Panc1 (cell line): Measurements from ENCODE around the gene CA9. TPM values are rescaled to one million over a fixed set of nuclear protein-coding genes. Genes with fewer than 3 reads are reported as not detected.
A peak's percentile ranks its signal among the peaks of the same experiment; 100 is the strongest.

Experiments used
- ATAC-seq: fragments of 200-7000 bp; cut with Tn5 transposase; 2 replicates; pipeline ENCODE4 v1.9.1; 2020; ENCODE audit warnings: mild to moderate bottlenecking, moderate library complexity
- BruUV-seq: library from RNA; stranded (reverse); fragments of 400-500 nt; replicated peaks from 2 replicates; lab custom pipeline; 2021; lab: Mats Ljungman, UMichigan
- CTCF ChIA-PET: fragments of 300-600 bp; sonication (Branson Sonifier 250); formaldehyde crosslinking; loops from one replicate; lab custom pipeline; 2022; ENCODE audit warnings: antibody characterized with exemption; lab: Charles Lee
- POLR2A ChIA-PET: fragments of 300-600 bp; sonication (Branson Sonifier 250); formaldehyde crosslinking; loops from one replicate; lab custom pipeline; 2022; ENCODE audit warnings: antibody characterized with exemption; lab: Charles Lee
- DNase-seq: peaks from one replicate; pipeline ENCODE4 v3.0.0-alpha.2; 2010; ENCODE audit warnings: low read depth, low spot score
- H3K27ac ChIP-seq: 2 replicates; pipeline ENCODE4 v1.5.1; 2011; ENCODE audit warnings: mild to moderate bottlenecking, low read length, inconsistent platforms
- H3K27me3 ChIP-seq: fragments of 200-500 bp; sonication (Bioruptor generic); 2 replicates; pipeline ENCODE4 v1.6.0; 2014; ENCODE audit warnings: low read length, inconsistent platforms; ENCODE audit not compliant: control insufficient read depth, insufficient read depth
- H3K36me3 ChIP-seq: fragments of 200-500 bp; sonication (Bioruptor generic); 2 replicates; pipeline ENCODE4 v1.5.1; 2014; ENCODE audit warnings: inconsistent platforms, mild to moderate bottlenecking, low read length, moderate library complexity; ENCODE audit not compliant: control insufficient read depth, insufficient read depth
- H3K4me1 ChIP-seq: 2 replicates; pipeline ENCODE4 v1.5.1; 2011; ENCODE audit warnings: inconsistent platforms, mild to moderate bottlenecking, low read length, moderate library complexity; ENCODE audit not compliant: control insufficient read depth, insufficient read depth
- H3K4me3 ChIP-seq, 2 experiments: 2 replicates each; pipeline ENCODE4 v1.5.1; 2011 to 2012; ENCODE audit warnings: low read depth in 2 of 2, low read length in 2 of 2, mild to moderate bottlenecking in 2 of 2, inconsistent platforms in 1 of 2, moderate library complexity in 1 of 2
- H3K9me3 ChIP-seq: fragments of 200-500 bp; sonication (Bioruptor generic); 2 replicates; pipeline ENCODE4 v1.5.1; 2014; ENCODE audit warnings: low read depth, mild to moderate bottlenecking, inconsistent platforms, low read length, moderate library complexity; ENCODE audit not compliant: control insufficient read depth, insufficient read depth
- CTCF ChIP-seq: fragments of 450-650 bp; IDR thresholded peaks from 2 replicates; pipeline ENCODE4 v1.5.1; 2017; ENCODE audit warnings: mild to moderate bottlenecking
- POLR2AphosphoS5 ChIP-seq: IDR thresholded peaks from 2 replicates; pipeline ENCODE4 v1.6.1; 2012; ENCODE audit warnings: mild to moderate bottlenecking, low read depth, low read length, moderate library complexity
- REST ChIP-seq, 2 experiments: IDR thresholded peaks; 2 replicates each; pipeline ENCODE4 v1.6.1; 2011 to 2012; ENCODE audit warnings: low read depth in 2 of 2, control low read depth in 1 of 2, low read length in 1 of 2, mild to moderate bottlenecking in 1 of 2, moderate library complexity in 1 of 2; ENCODE audit not compliant: insufficient read depth in 1 of 2
- SIN3A ChIP-seq: IDR thresholded peaks from 2 replicates; pipeline ENCODE4 v1.6.1; 2012; ENCODE audit warnings: low read depth, mild to moderate bottlenecking, low read length, moderate library complexity, borderline replicate concordance; ENCODE audit not compliant: insufficient read depth
- TCF7L2 ChIP-seq: IDR thresholded peaks from 2 replicates; pipeline ENCODE4 v1.6.1; 2011; ENCODE audit warnings: mild to moderate bottlenecking, low read depth, low read length, inconsistent platforms
- in situ Hi-C: cut with HindIII; loops from 2 replicates; pipeline ENCODE4 v1.10.0; 2016; ENCODE audit warnings: low sequenced_read_pairs, low pct_unique_long_range_greater_than_20kb
- intact Hi-C: fragments of 100-400 bp; cut with micrococcal nuclease; formaldehyde crosslinking; loops from one replicate; pipeline ENCODE4 v1.10.0; 2022; ENCODE audit not compliant: unreplicated experiment
- total RNA-seq: library from RNA; stranded (reverse); gene quantifications from one replicate; pipeline ENCODE4 v1.2.1, GENCODE V29; 2021; ENCODE audit not compliant: unreplicated experiment

The CA9 gene
- total RNA-seq, 1 experiment from 2014 or later = 0.31 TPM

- ATAC-seq (no peak), DNase-seq (no peak)
- H3K27ac ChIP-seq = no peak overlapping the region
- CTCF ChIA-PET = interaction anchor here (1.0 kb wide), 1 partner anchor 10 kb away, joined by 5 read pairs; no protein-coding TSS in a partner anchor
- no peak overlapping the region for H3K4me3 ChIP-seq
- in situ Hi-C loops (no loop called here), intact Hi-C loops (no loop called here)
- H3K9me3 ChIP-seq = no peaks in the 10 kb centered on the region
- peaks cover 22% of the 10 kb centered on the region for H3K4me1 ChIP-seq
- no peaks in the 10 kb centered on the region for H3K27me3 ChIP-seq
- POLR2A ChIA-PET = interaction anchor here (1.1 kb wide), 1 partner anchor 22 kb away, joined by 4 read pairs; no protein-coding TSS in a partner anchor
- TF ChIP-seq CTCF (no peak), POLR2AphosphoS5 (peak; percentile 22; the same call in 1 of the 2 replicates)
- BruUV-seq = no TSS peak
- H3K36me3 ChIP-seq = peaks cover 7% of the 10 kb centered on the region; the same call in 1 of the 2 replicates
Observed at GRCh38 chr9:35682520-35683315, 9.0 kb downstream of the CA9 start.

DNA sequence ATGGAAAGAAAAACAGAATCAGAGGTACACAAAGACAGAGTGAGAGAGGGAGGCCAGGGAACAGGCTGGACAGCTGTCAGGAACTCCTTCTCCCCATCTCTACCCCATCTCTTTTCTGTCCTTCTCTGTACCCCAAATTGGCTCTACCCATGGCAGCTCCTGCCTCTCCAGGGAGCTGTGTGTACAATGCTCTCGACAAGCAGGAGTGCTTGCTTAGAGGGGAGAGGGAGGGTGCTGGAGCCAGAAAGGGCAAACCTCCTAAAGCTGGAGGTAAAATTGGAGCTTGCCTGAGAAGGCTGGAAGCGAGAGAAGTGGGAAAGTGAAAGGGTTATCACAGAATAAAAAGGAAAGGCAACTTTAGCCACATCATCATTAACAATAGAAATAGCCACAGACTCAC is 9.6 kb downstream of the CA9 start:
- H3K9me3 ChIP-seq = no peaks in the 10 kb centered on the region
- in situ Hi-C loops = no loop called here
- no peak overlapping the region for H3K27ac ChIP-seq
- no peaks in the 10 kb centered on the region for H3K27me3 ChIP-seq
- no peak overlapping the region for H3K4me3 ChIP-seq
- no TSS peak for BruUV-seq
- ChIA-PET CTCF (interaction anchor here (1.0 kb wide), 1 partner anchor 11 kb away, joined by 5 read pairs; no protein-coding TSS in a partner anchor), POLR2A (interaction anchor here (1.1 kb wide), 1 partner anchor 22 kb away, joined by 4 read pairs; no protein-coding TSS in a partner anchor)
- no peak for ATAC-seq
- peaks cover 10% of the 10 kb centered on the region; the same call in 1 of the 2 replicates for H3K36me3 ChIP-seq
- peaks cover 28% of the 10 kb centered on the region for H3K4me1 ChIP-seq
- DNase-seq = no peak
- intact Hi-C loops = no loop called here
- no peak for TF ChIP-seq POLR2AphosphoS5
- no peak for TF ChIP-seq REST (IDR thresholded peaks at IDR 0.05; ENCODE audit: insufficient read depth in 1 of 2, low read depth in 2 of 2, low read length in 1 of 2)
- no peak for TF ChIP-seq SIN3A
- no peak for TF ChIP-seq TCF7L2
- no peak for TF ChIP-seq CTCF
